Mucosa of stomach (tissue), 1 donor: ENCODE results near the gene SORCS2.

ENCODE experiments used
- H3K27me3 ChIP-seq: one replicate; pipeline ENCODE4 v1.7.0; 2013; ENCODE audit warnings: mild to moderate bottlenecking, low read length; ENCODE audit not compliant: control insufficient read depth, insufficient read depth
- H3K36me3 ChIP-seq: one replicate; pipeline ENCODE4 v1.7.0; 2013; ENCODE audit warnings: low read length; ENCODE audit not compliant: control insufficient read depth, insufficient read depth
- H3K4me1 ChIP-seq: one replicate; pipeline ENCODE4 v1.7.0; 2013; ENCODE audit warnings: mild to moderate bottlenecking, low read length; ENCODE audit not compliant: control insufficient read depth, insufficient read depth
- H3K4me3 ChIP-seq: one replicate; pipeline ENCODE4 v1.7.0; 2013; ENCODE audit warnings: low read length
- H3K9ac ChIP-seq: one replicate; pipeline ENCODE4 v1.7.0; 2013; ENCODE audit warnings: mild to moderate bottlenecking, low read length, moderate library complexity
- H3K9me3 ChIP-seq: one replicate; pipeline ENCODE4 v1.7.0; 2013; ENCODE audit warnings: mild to moderate bottlenecking, low read length, moderate library complexity; ENCODE audit not compliant: control insufficient read depth
- donor health status: Pancreatic carcinoma.

The SORCS2 gene

GRCh38 chr4:7286798-7287197 lies 94.5 kb downstream of the SORCS2 start:
- no peak overlapping the region for H3K9ac ChIP-seq
- no peaks in the 10 kb centered on the region for H3K9me3 ChIP-seq
- no peaks in the 10 kb centered on the region for H3K4me1 ChIP-seq
- H3K4me3 ChIP-seq, result no peak overlapping the region
- peaks cover 13% of the 10 kb centered on the region for H3K27me3 ChIP-seq
- H3K36me3 ChIP-seq, result no peaks in the 10 kb centered on the region

- Histone ChIP-seq H3K36me3 (no peaks in the 10 kb centered on the region), H3K9me3 (no peaks in the 10 kb centered on the region), H3K27me3 (peaks cover 13% of the 10 kb centered on the region), H3K4me3 (no peak overlapping the region), H3K4me1 (no peaks in the 10 kb centered on the region), H3K9ac (no peak overlapping the region)
These were observed 95.1 kb downstream of the SORCS2 start for GRCh38 chr4:7287274-7287917.

- Histone ChIP-seq H3K27me3 (peaks cover 13% of the 10 kb centered on the region), H3K9me3 (no peaks in the 10 kb centered on the region), H3K4me3 (no peak overlapping the region), H3K36me3 (no peaks in the 10 kb centered on the region), H3K9ac (no peak overlapping the region), H3K4me1 (no peaks in the 10 kb centered on the region)
These were observed 95.6 kb downstream of the SORCS2 start for GRCh38 chr4:7287918-7288280.

- no peak overlapping the region for H3K9ac ChIP-seq
- H3K27me3 ChIP-seq, result peaks cover 13% of the 10 kb centered on the region
- no peaks in the 10 kb centered on the region for H3K9me3 ChIP-seq
- no peaks in the 10 kb centered on the region for H3K4me1 ChIP-seq
- no peak overlapping the region for H3K4me3 ChIP-seq
- no peaks in the 10 kb centered on the region for H3K36me3 ChIP-seq
These were observed 96.6 kb downstream of the SORCS2 start for GRCh38 chr4:7288751-7289523.

- H3K4me3 ChIP-seq, result no peak overlapping the region
- H3K9ac ChIP-seq, result no peak overlapping the region
- no peaks in the 10 kb centered on the region for H3K4me1 ChIP-seq
- peaks cover 13% of the 10 kb centered on the region for H3K27me3 ChIP-seq
- no peaks in the 10 kb centered on the region for H3K9me3 ChIP-seq
- no peaks in the 10 kb centered on the region for H3K36me3 ChIP-seq
These were observed 97.3 kb downstream of the SORCS2 start for GRCh38 chr4:7289589-7289988.

- H3K27me3 ChIP-seq, result peaks cover 13% of the 10 kb centered on the region
- H3K9me3 ChIP-seq, result no peaks in the 10 kb centered on the region
- H3K9ac ChIP-seq, result no peak overlapping the region
- H3K4me1 ChIP-seq, result no peaks in the 10 kb centered on the region
- no peak overlapping the region for H3K4me3 ChIP-seq
- H3K36me3 ChIP-seq, result no peaks in the 10 kb centered on the region
These were observed 99.2 kb downstream of the SORCS2 start for GRCh38 chr4:7291372-7292114.

- Histone ChIP-seq H3K4me1 (no peaks in the 10 kb centered on the region), H3K9me3 (no peaks in the 10 kb centered on the region), H3K36me3 (no peaks in the 10 kb centered on the region), H3K9ac (no peak overlapping the region), H3K4me3 (no peak overlapping the region), H3K27me3 (peaks cover 11% of the 10 kb centered on the region)
These were observed 101.4 kb downstream of the SORCS2 start for GRCh38 chr4:7293703-7294102.

- H3K4me3 ChIP-seq, result no peak overlapping the region
- H3K9ac ChIP-seq, result no peak overlapping the region
- peaks cover 7% of the 10 kb centered on the region for H3K27me3 ChIP-seq
- no peaks in the 10 kb centered on the region for H3K9me3 ChIP-seq
- H3K4me1 ChIP-seq, result no peaks in the 10 kb centered on the region
- no peaks in the 10 kb centered on the region for H3K36me3 ChIP-seq
These were observed 101.9 kb downstream of the SORCS2 start for GRCh38 chr4:7294176-7294756.

- Histone ChIP-seq H3K9me3 (no peaks in the 10 kb centered on the region), H3K36me3 (no peaks in the 10 kb centered on the region), H3K27me3 (peaks cover 5% of the 10 kb centered on the region), H3K4me1 (no peaks in the 10 kb centered on the region), H3K9ac (no peak overlapping the region), H3K4me3 (no peak overlapping the region)
These were observed 103.0 kb downstream of the SORCS2 start for GRCh38 chr4:7295197-7295910.

GRCh38 chr4:7295911-7296660 lies 103.7 kb downstream of the SORCS2 start:
- no peak overlapping the region for H3K4me3 ChIP-seq
- H3K36me3 ChIP-seq, result no peaks in the 10 kb centered on the region
- no peak overlapping the region for H3K9ac ChIP-seq
- no peaks in the 10 kb centered on the region for H3K9me3 ChIP-seq
- no peaks in the 10 kb centered on the region for H3K4me1 ChIP-seq
- H3K27me3 ChIP-seq, result no peaks in the 10 kb centered on the region

- H3K4me3 ChIP-seq, result no peak overlapping the region
- H3K9ac ChIP-seq, result no peak overlapping the region
- no peaks in the 10 kb centered on the region for H3K36me3 ChIP-seq
- no peaks in the 10 kb centered on the region for H3K4me1 ChIP-seq
- H3K27me3 ChIP-seq, result no peaks in the 10 kb centered on the region
- H3K9me3 ChIP-seq, result no peaks in the 10 kb centered on the region
These were observed 104.5 kb downstream of the SORCS2 start for GRCh38 chr4:7296661-7297335.
